ENCODE measurements around the gene GTF2H4. TPM values are rescaled to one million over a fixed set of nuclear protein-coding genes. Genes with fewer than 3 reads are reported as not detected.

The GTF2H4 gene
- total RNA-seq, 4 donors from 2014 or later, result 9.4 to 16.4 (median 11.8) TPM

- Histone ChIP-seq H3K27me3 (no peaks in the 10 kb centered on the region), H3K36me3 (peaks cover 0 to 98% of the 10 kb centered on the region in 2 donors)
These were observed 14.3 kb upstream of the GTF2H4 start for GRCh38 chr6:30893666-30894065.

GRCh38 chr6:30894381-30894780, 13.6 kb upstream of the GTF2H4 start:
- Histone ChIP-seq H3K27me3 (no peaks in the 10 kb centered on the region), H3K4me3 (no peak overlapping the region), H3K9me3 (no peaks in the 10 kb centered on the region), H3K36me3 (peaks cover 0 to 98% of the 10 kb centered on the region in 2 donors), H3K4me1 (peaks cover 0 to 10% (median 0%) of the 10 kb centered on the region in 3 donors), H3K27ac (no peak overlapping the region)
- TF ChIP-seq POLR2A (IDR thresholded peaks at IDR 0.05) (no peak), POLR2AphosphoS5 (IDR thresholded peaks at IDR 0.05) (no peak), EP300 (IDR thresholded peaks at IDR 0.05) (no peak), CTCF (IDR thresholded peaks at IDR 0.05) (no peak)
- 90 to 92% methylated on average over 6 to 7 of the region's 12 CpGs for WGBS, 2 donors (ENCODE audit: low coverage in 1 of 2)
- no peak for ATAC-seq

More at GRCh38 chr6:30893666-30894065, 14.3 kb upstream of the GTF2H4 start:
- ATAC-seq, result no peak
- no peak for TF ChIP-seq POLR2A (IDR thresholded peaks at IDR 0.05)
- 80% methylated on average over 1 of the region's 8 CpGs; no CpG with 5 or more reads in 1 of the 2 donors for WGBS, 2 donors (ENCODE audit: low coverage in 1 of 2)
- Histone ChIP-seq H3K9me3 (no peaks in the 10 kb centered on the region), H3K4me3 (no peak overlapping the region), H3K4me1 (peaks cover 0 to 15% (median 0%) of the 10 kb centered on the region in 3 donors), H3K27ac (no peak overlapping the region)

- no peaks in the 10 kb centered on the region for H3K9me3 ChIP-seq
- peaks cover 0 to 8% (median 0%) of the 10 kb centered on the region in 3 donors for H3K4me1 ChIP-seq
- WGBS, 2 donors (ENCODE audit: low coverage in 1 of 2), result 81 to 92% methylated on average over 2 to 3 of the region's 3 CpGs
- peaks cover 0 to 98% of the 10 kb centered on the region in 2 donors for H3K36me3 ChIP-seq
- H3K27me3 ChIP-seq, result no peaks in the 10 kb centered on the region
- no peak for ATAC-seq
- H3K4me3 ChIP-seq, result no peak overlapping the region
- TF ChIP-seq CTCF (IDR thresholded peaks at IDR 0.05), result no peak
- no peak for TF ChIP-seq POLR2AphosphoS5 (IDR thresholded peaks at IDR 0.05)
- no peak for TF ChIP-seq POLR2A (IDR thresholded peaks at IDR 0.05)
- no peak for TF ChIP-seq EP300 (IDR thresholded peaks at IDR 0.05)
- no peak overlapping the region for H3K27ac ChIP-seq
These were observed 13.1 kb upstream of the GTF2H4 start for GRCh38 chr6:30894935-30895334.

GRCh38 chr6:30895343-30895742, 12.7 kb upstream of the GTF2H4 start:
- Histone ChIP-seq H3K27ac (no peak overlapping the region), H3K4me1 (peaks cover 0 to 4% (median 0%) of the 10 kb centered on the region in 3 donors), H3K27me3 (no peaks in the 10 kb centered on the region), H3K4me3 (no peak overlapping the region), H3K9me3 (no peaks in the 10 kb centered on the region), H3K36me3 (peaks cover 0 to 95% of the 10 kb centered on the region in 2 donors)
- 70% methylated on average over 8 of the region's 10 CpGs; no CpG with 5 or more reads in 1 of the 2 donors for WGBS, 2 donors (ENCODE audit: low coverage in 1 of 2)
- no peak for ATAC-seq
- TF ChIP-seq POLR2A (IDR thresholded peaks at IDR 0.05), result no peak
- TF ChIP-seq EP300 (IDR thresholded peaks at IDR 0.05), result no peak
- TF ChIP-seq POLR2AphosphoS5 (IDR thresholded peaks at IDR 0.05), result no peak
- TF ChIP-seq CTCF (IDR thresholded peaks at IDR 0.05), result no peak

- no peaks in the 10 kb centered on the region for H3K27me3 ChIP-seq
- H3K4me1 ChIP-seq, result no peaks in the 10 kb centered on the region
- no peak for TF ChIP-seq POLR2A (IDR thresholded peaks at IDR 0.05)
- no peak for TF ChIP-seq EP300 (IDR thresholded peaks at IDR 0.05)
- no peak for TF ChIP-seq POLR2AphosphoS5 (IDR thresholded peaks at IDR 0.05)
- no peak for TF ChIP-seq CTCF (IDR thresholded peaks at IDR 0.05)
- H3K9me3 ChIP-seq, result no peaks in the 10 kb centered on the region
- WGBS, 2 donors (ENCODE audit: low coverage in 1 of 2), result no CpG with 5 or more reads among the region's 13 CpGs
- H3K27ac ChIP-seq, result no peak overlapping the region
- H3K4me3 ChIP-seq, result no peak overlapping the region
- peaks cover 0 to 85% of the 10 kb centered on the region in 2 donors for H3K36me3 ChIP-seq
- no peak for ATAC-seq
These were observed 11.5 kb upstream of the GTF2H4 start for GRCh38 chr6:30896541-30896940.

Measured in gastroesophageal sphincter (tissue), 4 donors.